ENCODE measurements around the gene SLC22A7. TPM values are rescaled to one million over a fixed set of nuclear protein-coding genes. Genes with fewer than 3 reads are reported as not detected.
"Not testable (repeated sequence)": the region's sequence is repeated elsewhere in the genome, so short reads cannot be mapped to it uniquely, and the experiment has no call there.

Gene SLC22A7
- polyA plus RNA-seq, 1 donor (not counting 4 experiments of a cell fraction or from before 2014, with no cell fraction given), result not detected

DNA sequence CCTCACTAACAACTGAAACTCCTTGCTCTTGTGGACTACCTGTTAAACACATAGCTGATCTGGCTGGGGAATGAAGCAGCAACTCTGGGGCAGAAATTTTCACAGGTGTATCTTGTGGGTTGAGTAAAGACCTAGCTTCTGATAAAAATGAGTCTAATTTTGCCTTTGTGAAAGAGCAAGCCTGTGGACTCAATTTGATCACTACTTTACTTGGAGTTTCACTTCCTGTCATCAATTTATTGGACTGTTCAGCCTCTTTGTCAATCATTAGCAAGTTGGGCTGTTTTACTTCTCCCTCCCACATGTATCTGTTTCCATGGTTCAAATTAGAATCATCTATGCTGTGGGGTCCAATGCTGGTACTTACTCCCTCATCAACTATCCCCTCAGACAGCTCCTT lies 40.2 kb downstream of the SLC22A7 start:
- Histone ChIP-seq H3K36me3 (ENCODE audit: control insufficient read depth in 2 of 2, extremely low read depth in 1 of 2, insufficient read depth in 2 of 2, low read length in 2 of 2) (peaks cover 24 to 39% of the 10 kb centered on the region in 2 experiments), H3K27me3 (ENCODE audit: control insufficient read depth, extremely low read depth, insufficient read depth, low read length) (no peaks in the 10 kb centered on the region), H3K4me2 (ENCODE audit: control insufficient read depth, extremely low read depth, insufficient read depth, low read depth, low read length) (no peak overlapping the region), H3K9ac (ENCODE audit: control insufficient read depth, extremely low read depth, insufficient read depth, low read length) (no peak overlapping the region), H3K4me1 (ENCODE audit: control insufficient read depth, extremely low read depth, insufficient read depth, low read length) (no peaks in the 10 kb centered on the region), H3K27ac (ENCODE audit: control insufficient read depth, insufficient read depth, low read length) (no peak overlapping the region), H3K4me3 (ENCODE audit: control insufficient read depth in 2 of 3, extremely low read depth in 1 of 3, insufficient read depth in 2 of 3, low read depth in 1 of 3, low read length in 3 of 3) (no peak overlapping the region), H4K20me1 (ENCODE audit: control insufficient read depth, extremely low read depth, insufficient read depth, low read length) (no peaks in the 10 kb centered on the region), H2AFZ (ENCODE audit: control insufficient read depth, low read length) (no peak overlapping the region), H3K9me3 (ENCODE audit: control insufficient read depth, low read depth, low read length) (no peaks in the 10 kb centered on the region), H3K79me2 (ENCODE audit: control insufficient read depth, insufficient read depth, low read length) (no peaks in the 10 kb centered on the region), H3K9me1 (ENCODE audit: control insufficient read depth, extremely low read depth, insufficient read depth, low read length) (no peaks in the 10 kb centered on the region)
- TF ChIP-seq, protein P1, sequence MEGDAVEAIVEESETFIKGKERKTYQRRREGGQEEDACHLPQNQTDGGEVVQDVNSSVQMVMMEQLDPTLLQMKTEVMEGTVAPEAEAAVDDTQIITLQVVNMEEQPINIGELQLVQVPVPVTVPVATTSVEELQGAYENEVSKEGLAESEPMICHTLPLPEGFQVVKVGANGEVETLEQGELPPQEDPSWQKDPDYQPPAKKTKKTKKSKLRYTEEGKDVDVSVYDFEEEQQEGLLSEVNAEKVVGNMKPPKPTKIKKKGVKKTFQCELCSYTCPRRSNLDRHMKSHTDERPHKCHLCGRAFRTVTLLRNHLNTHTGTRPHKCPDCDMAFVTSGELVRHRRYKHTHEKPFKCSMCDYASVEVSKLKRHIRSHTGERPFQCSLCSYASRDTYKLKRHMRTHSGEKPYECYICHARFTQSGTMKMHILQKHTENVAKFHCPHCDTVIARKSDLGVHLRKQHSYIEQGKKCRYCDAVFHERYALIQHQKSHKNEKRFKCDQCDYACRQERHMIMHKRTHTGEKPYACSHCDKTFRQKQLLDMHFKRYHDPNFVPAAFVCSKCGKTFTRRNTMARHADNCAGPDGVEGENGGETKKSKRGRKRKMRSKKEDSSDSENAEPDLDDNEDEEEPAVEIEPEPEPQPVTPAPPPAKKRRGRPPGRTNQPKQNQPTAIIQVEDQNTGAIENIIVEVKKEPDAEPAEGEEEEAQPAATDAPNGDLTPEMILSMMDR (optimal IDR thresholded peaks at IDR 0.05 in 1 of 3, IDR thresholded peaks at IDR 0.05 in 1 of 3, conservative IDR thresholded peaks at IDR 0.05 in 1 of 3; ENCODE audit: extremely low read depth in 1 of 3, insufficient read depth in 2 of 3, low read length in 3 of 3), result no peak
- TF ChIP-seq EZH2 (IDR thresholded peaks at IDR 0.05; ENCODE audit: low read length), result no peak
- no peak for FAIRE-seq
- DNase-seq (ENCODE audit: low read depth, low spot score), result no peak
- dilution Hi-C loops (cut with MboI; ENCODE audit: extremely low pct_ligation_motif_present, low sequenced_read_pairs), result no loop called here

DNA sequence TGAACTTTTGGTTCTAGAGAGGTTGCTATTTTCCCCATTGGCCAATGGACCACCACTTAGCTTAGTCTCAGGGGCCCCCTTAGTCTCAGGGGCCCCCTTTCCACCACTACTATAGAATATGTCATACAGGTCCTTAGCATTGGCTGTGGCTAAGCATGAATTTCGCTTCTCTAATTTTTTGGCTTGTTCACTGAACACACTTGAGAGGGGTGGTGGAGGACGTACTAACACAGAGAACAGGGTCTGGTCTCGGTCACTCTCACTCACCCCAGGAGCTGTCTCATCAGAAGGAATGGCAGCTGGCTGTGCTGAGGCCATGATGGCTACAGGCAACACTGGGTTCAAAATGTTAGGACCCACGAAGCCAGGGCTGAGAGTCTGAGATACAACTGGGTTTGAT lies 41.1 kb downstream of the SLC22A7 start:
- no peak for FAIRE-seq
- H3K4me1 ChIP-seq (ENCODE audit: control insufficient read depth, extremely low read depth, insufficient read depth, low read length), result no peaks in the 10 kb centered on the region
- H3K36me3 ChIP-seq (ENCODE audit: control insufficient read depth in 2 of 2, extremely low read depth in 1 of 2, insufficient read depth in 2 of 2, low read length in 2 of 2), result peaks cover 24 to 39% of the 10 kb centered on the region in 2 experiments
- H3K4me3 ChIP-seq (ENCODE audit: control insufficient read depth in 2 of 3, extremely low read depth in 1 of 3, insufficient read depth in 2 of 3, low read depth in 1 of 3, low read length in 3 of 3), result no peak overlapping the region
- H3K9me3 ChIP-seq (ENCODE audit: control insufficient read depth, low read depth, low read length), result no peaks in the 10 kb centered on the region
- H4K20me1 ChIP-seq (ENCODE audit: control insufficient read depth, extremely low read depth, insufficient read depth, low read length), result no peaks in the 10 kb centered on the region
- no peaks in the 10 kb centered on the region for H3K9me1 ChIP-seq (ENCODE audit: control insufficient read depth, extremely low read depth, insufficient read depth, low read length)
- TF ChIP-seq, protein P1 (optimal IDR thresholded peaks at IDR 0.05 in 1 of 3, IDR thresholded peaks at IDR 0.05 in 1 of 3, conservative IDR thresholded peaks at IDR 0.05 in 1 of 3; ENCODE audit: extremely low read depth in 1 of 3, insufficient read depth in 2 of 3, low read length in 3 of 3), result no peak
- TF ChIP-seq EZH2 (IDR thresholded peaks at IDR 0.05; ENCODE audit: low read length), result no peak
- no peaks in the 10 kb centered on the region for H3K79me2 ChIP-seq (ENCODE audit: control insufficient read depth, insufficient read depth, low read length)
- no peak overlapping the region for H3K9ac ChIP-seq (ENCODE audit: control insufficient read depth, extremely low read depth, insufficient read depth, low read length)
- H3K27me3 ChIP-seq (ENCODE audit: control insufficient read depth, extremely low read depth, insufficient read depth, low read length), result no peaks in the 10 kb centered on the region
- dilution Hi-C loops (cut with MboI; ENCODE audit: extremely low pct_ligation_motif_present, low sequenced_read_pairs), result no loop called here
- no peak overlapping the region for H3K4me2 ChIP-seq (ENCODE audit: control insufficient read depth, extremely low read depth, insufficient read depth, low read depth, low read length)
- no peak overlapping the region for H2AFZ ChIP-seq (ENCODE audit: control insufficient read depth, low read length)
- no peak overlapping the region for H3K27ac ChIP-seq (ENCODE audit: control insufficient read depth, insufficient read depth, low read length)
- DNase-seq (ENCODE audit: low read depth, low spot score), result no peak

DNA sequence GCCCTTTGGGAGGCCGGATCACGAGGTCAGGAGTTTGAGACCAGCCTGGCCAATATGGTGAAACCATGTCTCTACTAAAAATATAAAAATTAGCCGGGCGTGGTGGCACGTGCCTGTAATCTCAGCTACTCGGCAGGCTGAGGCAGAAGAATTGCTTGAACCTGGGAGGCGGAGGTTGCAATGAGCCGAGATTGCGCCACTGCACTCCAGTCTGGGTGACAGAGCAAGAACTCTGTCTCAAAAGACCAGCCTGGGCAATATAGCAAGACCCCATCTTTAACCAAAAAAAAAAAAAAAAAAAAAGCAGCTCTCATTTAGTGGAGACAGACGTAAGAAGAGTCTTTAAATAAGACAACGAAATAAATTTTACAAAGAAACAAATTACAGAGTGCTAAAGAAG lies 48.2 kb downstream of the SLC22A7 start:
- H4K20me1 ChIP-seq (ENCODE audit: control insufficient read depth, extremely low read depth, insufficient read depth, low read length); dilution Hi-C loops (cut with MboI; ENCODE audit: extremely low pct_ligation_motif_present, low sequenced_read_pairs); H2AFZ ChIP-seq (ENCODE audit: control insufficient read depth, low read length); FAIRE-seq; H3K4me2 ChIP-seq (ENCODE audit: control insufficient read depth, extremely low read depth, insufficient read depth, low read depth, low read length); H3K9me1 ChIP-seq (ENCODE audit: control insufficient read depth, extremely low read depth, insufficient read depth, low read length); H3K27ac ChIP-seq (ENCODE audit: control insufficient read depth, insufficient read depth, low read length); H3K9ac ChIP-seq (ENCODE audit: control insufficient read depth, extremely low read depth, insufficient read depth, low read length); H3K4me3 ChIP-seq (ENCODE audit: control insufficient read depth in 2 of 3, extremely low read depth in 1 of 3, insufficient read depth in 2 of 3, low read depth in 1 of 3, low read length in 3 of 3); DNase-seq (ENCODE audit: low read depth, low spot score); H3K27me3 ChIP-seq (ENCODE audit: control insufficient read depth, extremely low read depth, insufficient read depth, low read length); H3K79me2 ChIP-seq (ENCODE audit: control insufficient read depth, insufficient read depth, low read length); H3K4me1 ChIP-seq (ENCODE audit: control insufficient read depth, extremely low read depth, insufficient read depth, low read length); H3K9me3 ChIP-seq (ENCODE audit: control insufficient read depth, low read depth, low read length): not testable (repeated sequence)
- peaks cover 8 to 20% of the 10 kb centered on the region in 2 experiments for H3K36me3 ChIP-seq (ENCODE audit: control insufficient read depth in 2 of 2, extremely low read depth in 1 of 2, insufficient read depth in 2 of 2, low read length in 2 of 2)
